Measurements from ENCODE around the gene METTL9.
"Not testable (repeated sequence)": the region's sequence is repeated elsewhere in the genome, so short reads cannot be mapped to it uniquely, and the experiment has no call there.

Gene METTL9

GRCh38 chr16:21610006-21610544 is 10.7 kb downstream of the METTL9 start:
- in situ Hi-C loops (cut with MboI; ENCODE audit: low sequenced_read_pairs) = no loop called here

- in situ Hi-C loops (cut with MboI; ENCODE audit: low sequenced_read_pairs) = no loop called here
Observed at GRCh38 chr16:21610766-21611165, 11.4 kb downstream of the METTL9 start.

GRCh38 chr16:21611198-21611555 is 11.8 kb downstream of the METTL9 start:
- in situ Hi-C loops (cut with MboI; ENCODE audit: low sequenced_read_pairs) = no loop called here

- in situ Hi-C loops (cut with MboI; ENCODE audit: low sequenced_read_pairs) = no loop called here
Observed at GRCh38 chr16:21611556-21612384, 12.4 kb downstream of the METTL9 start.

- in situ Hi-C loops (cut with MboI; ENCODE audit: low sequenced_read_pairs) = no loop called here
Observed at GRCh38 chr16:21613361-21613760, 14.0 kb downstream of the METTL9 start.

- in situ Hi-C loops (cut with MboI; ENCODE audit: low sequenced_read_pairs) = no loop called here
Observed at GRCh38 chr16:21613781-21614180, 14.4 kb downstream of the METTL9 start.

GRCh38 chr16:21614896-21615295 is 15.5 kb downstream of the METTL9 start:
- in situ Hi-C loops (cut with MboI; ENCODE audit: low sequenced_read_pairs) = no loop called here

GRCh38 chr16:21617607-21618006 is 18.2 kb downstream of the METTL9 start:
- in situ Hi-C loops (cut with MboI; ENCODE audit: low sequenced_read_pairs) = no loop called here

- in situ Hi-C loops (cut with MboI; ENCODE audit: low sequenced_read_pairs) = no loop called here
Observed at GRCh38 chr16:21618281-21618680, 18.9 kb downstream of the METTL9 start.

GRCh38 chr16:21619765-21620425 is 20.5 kb downstream of the METTL9 start:
- in situ Hi-C loops (cut with MboI; ENCODE audit: low sequenced_read_pairs) = no loop called here

GRCh38 chr16:21620592-21620991 is 21.2 kb downstream of the METTL9 start:
- in situ Hi-C loops (cut with MboI; ENCODE audit: low sequenced_read_pairs) = no loop called here

GRCh38 chr16:21622545-21622944 is 23.2 kb downstream of the METTL9 start:
- in situ Hi-C loops (cut with MboI; ENCODE audit: low sequenced_read_pairs) = no loop called here

GRCh38 chr16:21625026-21625425 is 25.6 kb downstream of the METTL9 start:
- in situ Hi-C loops (cut with MboI; ENCODE audit: low sequenced_read_pairs) = no loop called here

- in situ Hi-C loops (cut with MboI; ENCODE audit: low sequenced_read_pairs) = no loop called here
Observed at GRCh38 chr16:21626659-21627277, 27.4 kb downstream of the METTL9 start.

- in situ Hi-C loops (cut with MboI; ENCODE audit: low sequenced_read_pairs) = no loop called here
Observed at GRCh38 chr16:21628121-21628726, 28.8 kb downstream of the METTL9 start.

GRCh38 chr16:21628772-21629171 is 29.4 kb downstream of the METTL9 start:
- in situ Hi-C loops (cut with MboI; ENCODE audit: low sequenced_read_pairs) = no loop called here

GRCh38 chr16:21629616-21630539 is 30.5 kb downstream of the METTL9 start:
- in situ Hi-C loops (cut with MboI; ENCODE audit: low sequenced_read_pairs) = not testable (repeated sequence)

GRCh38 chr16:21630866-21631265 is 31.5 kb downstream of the METTL9 start:
- in situ Hi-C loops (cut with MboI; ENCODE audit: low sequenced_read_pairs) = not testable (repeated sequence)

GRCh38 chr16:21631376-21631775 is 32.0 kb downstream of the METTL9 start:
- in situ Hi-C loops (cut with MboI; ENCODE audit: low sequenced_read_pairs) = not testable (repeated sequence)

GRCh38 chr16:21631951-21632575 is 32.7 kb downstream of the METTL9 start:
- in situ Hi-C loops (cut with MboI; ENCODE audit: low sequenced_read_pairs) = not testable (repeated sequence)

All from hTERT RPE-1 (cell line).